T-helper 9 cell (primary cell): ENCODE results near the gene ZNF532.
"Not testable (repeated sequence)": the region's sequence is repeated elsewhere in the genome, so short reads cannot be mapped to it uniquely, and the experiment has no call there.

ENCODE experiments used
- DNase-seq: peaks from one replicate; pipeline ENCODE4 v3.0.0-alpha.2; 2020

The ZNF532 gene

GRCh38 chr18:59011786-59012185, 147.1 kb downstream of the ZNF532 start:
- DNase-seq = no peak

GRCh38 chr18:59012815-59013705, 148.4 kb downstream of the ZNF532 start:
- no peak for DNase-seq

- DNase-seq = no peak
Observed at GRCh38 chr18:59013744-59014143, 149.1 kb downstream of the ZNF532 start.

- no peak for DNase-seq
Observed at GRCh38 chr18:59015531-59016152, 151.0 kb downstream of the ZNF532 start.

GRCh38 chr18:59021500-59021899, 156.8 kb downstream of the ZNF532 start:
- DNase-seq = no peak

GRCh38 chr18:59022167-59022945, 157.7 kb downstream of the ZNF532 start:
- no peak for DNase-seq

- no peak for DNase-seq
Observed at GRCh38 chr18:59024829-59025228, 160.2 kb downstream of the ZNF532 start.

- DNase-seq = not testable (repeated sequence)
Observed at GRCh38 chr18:59025532-59025931, 160.9 kb downstream of the ZNF532 start.

- no peak for DNase-seq
Observed at GRCh38 chr18:59026364-59026763, 161.7 kb downstream of the ZNF532 start.

- no peak for DNase-seq
Observed at GRCh38 chr18:59026831-59027410, 162.2 kb downstream of the ZNF532 start.

- DNase-seq = no peak
Observed at GRCh38 chr18:59029663-59030429, 165.2 kb downstream of the ZNF532 start.

GRCh38 chr18:59032308-59032707, 167.6 kb downstream of the ZNF532 start:
- no peak for DNase-seq

- DNase-seq = no peak
Observed at GRCh38 chr18:59033359-59033758, 168.7 kb downstream of the ZNF532 start.

- no peak for DNase-seq
Observed at GRCh38 chr18:59033974-59034373, 169.3 kb downstream of the ZNF532 start.

GRCh38 chr18:59035591-59035990, 170.9 kb downstream of the ZNF532 start:
- no peak for DNase-seq
